Measurements from ENCODE around the gene HJURP.

Gene HJURP

GRCh38 chr2:233851169-233851568, 3.2 kb downstream of the HJURP start:
- TF ChIP-seq CTCF (IDR thresholded peaks at IDR 0.05; ENCODE audit: low read depth, low read length): no peak
- no peak for DNase-seq
- Histone ChIP-seq H3K4me1 (peaks cover 10% of the 10 kb centered on the region; the same call in 1 of the 2 replicates), H3K27me3 (no peaks in the 10 kb centered on the region), H3K9me3 (no peaks in the 10 kb centered on the region), H3K4me3 (ENCODE audit: low read depth, low read length) (no peak overlapping the region), H3K36me3 (peaks cover 71% of the 10 kb centered on the region)

- TF ChIP-seq CTCF (IDR thresholded peaks at IDR 0.05; ENCODE audit: low read depth, low read length): no peak
- H3K36me3 ChIP-seq: peaks cover 75% of the 10 kb centered on the region
- no peak overlapping the region for H3K4me3 ChIP-seq (ENCODE audit: low read depth, low read length)
- no peaks in the 10 kb centered on the region for H3K9me3 ChIP-seq
- no peaks in the 10 kb centered on the region for H3K27me3 ChIP-seq
- peaks cover 10% of the 10 kb centered on the region; the same call in 1 of the 2 replicates for H3K4me1 ChIP-seq
- no peak for DNase-seq
Measured at GRCh38 chr2:233850745-233851144, 3.6 kb downstream of the HJURP start.

- TF ChIP-seq CTCF (IDR thresholded peaks at IDR 0.05; ENCODE audit: low read depth, low read length): no peak
- H3K9me3 ChIP-seq: no peaks in the 10 kb centered on the region
- no peaks in the 10 kb centered on the region for H3K27me3 ChIP-seq
- H3K4me1 ChIP-seq: peaks cover 10% of the 10 kb centered on the region; the same call in 1 of the 2 replicates
- peaks cover 85% of the 10 kb centered on the region for H3K36me3 ChIP-seq
- no peak for DNase-seq
- H3K4me3 ChIP-seq (ENCODE audit: low read depth, low read length): no peak overlapping the region
Measured at GRCh38 chr2:233849607-233850271, 4.6 kb downstream of the HJURP start.

GRCh38 chr2:233848276-233848675, 6.1 kb downstream of the HJURP start:
- no peak for DNase-seq
- Histone ChIP-seq H3K4me1 (peaks cover 10% of the 10 kb centered on the region; the same call in 1 of the 2 replicates), H3K9me3 (no peaks in the 10 kb centered on the region), H3K4me3 (ENCODE audit: low read depth, low read length) (no peak overlapping the region), H3K36me3 (peaks cover 96% of the 10 kb centered on the region), H3K27me3 (no peaks in the 10 kb centered on the region)
- no peak for TF ChIP-seq CTCF (IDR thresholded peaks at IDR 0.05; ENCODE audit: low read depth, low read length)

- peaks cover 98% of the 10 kb centered on the region for H3K36me3 ChIP-seq
- TF ChIP-seq CTCF (IDR thresholded peaks at IDR 0.05; ENCODE audit: low read depth, low read length): 0 out of 2 replicates have a peak, but pooled peaks have one; percentile 10
- H3K27me3 ChIP-seq: no peaks in the 10 kb centered on the region
- H3K4me3 ChIP-seq (ENCODE audit: low read depth, low read length): no peak overlapping the region
- H3K9me3 ChIP-seq: no peaks in the 10 kb centered on the region
- H3K4me1 ChIP-seq: peaks cover 10% of the 10 kb centered on the region; the same call in 1 of the 2 replicates
- DNase-seq: no peak
Measured at GRCh38 chr2:233847248-233847898, 7.0 kb downstream of the HJURP start.
